Measurements from ENCODE around the gene EPYC.

DNA sequence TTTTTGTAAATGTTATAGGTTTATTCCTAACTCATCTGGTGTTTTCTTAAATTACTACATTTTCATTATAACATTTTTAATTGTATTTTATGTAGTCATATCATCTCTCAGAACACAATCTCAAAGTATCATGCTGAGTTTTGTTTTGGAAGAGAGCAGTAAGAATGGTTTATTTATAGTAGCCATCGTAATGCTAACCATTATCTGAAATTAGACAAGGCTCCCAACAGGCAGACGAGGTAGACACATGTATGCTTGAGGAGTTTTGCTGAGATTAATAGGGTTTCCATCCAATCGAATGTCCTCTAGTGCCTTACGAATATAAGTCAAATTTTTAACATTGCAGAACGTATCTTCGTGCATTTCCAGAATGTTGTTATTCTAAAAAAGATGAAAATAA lies 40.8 kb downstream of the EPYC start:
- TF ChIP-seq, protein P1, sequence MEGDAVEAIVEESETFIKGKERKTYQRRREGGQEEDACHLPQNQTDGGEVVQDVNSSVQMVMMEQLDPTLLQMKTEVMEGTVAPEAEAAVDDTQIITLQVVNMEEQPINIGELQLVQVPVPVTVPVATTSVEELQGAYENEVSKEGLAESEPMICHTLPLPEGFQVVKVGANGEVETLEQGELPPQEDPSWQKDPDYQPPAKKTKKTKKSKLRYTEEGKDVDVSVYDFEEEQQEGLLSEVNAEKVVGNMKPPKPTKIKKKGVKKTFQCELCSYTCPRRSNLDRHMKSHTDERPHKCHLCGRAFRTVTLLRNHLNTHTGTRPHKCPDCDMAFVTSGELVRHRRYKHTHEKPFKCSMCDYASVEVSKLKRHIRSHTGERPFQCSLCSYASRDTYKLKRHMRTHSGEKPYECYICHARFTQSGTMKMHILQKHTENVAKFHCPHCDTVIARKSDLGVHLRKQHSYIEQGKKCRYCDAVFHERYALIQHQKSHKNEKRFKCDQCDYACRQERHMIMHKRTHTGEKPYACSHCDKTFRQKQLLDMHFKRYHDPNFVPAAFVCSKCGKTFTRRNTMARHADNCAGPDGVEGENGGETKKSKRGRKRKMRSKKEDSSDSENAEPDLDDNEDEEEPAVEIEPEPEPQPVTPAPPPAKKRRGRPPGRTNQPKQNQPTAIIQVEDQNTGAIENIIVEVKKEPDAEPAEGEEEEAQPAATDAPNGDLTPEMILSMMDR (IDR thresholded peaks at IDR 0.05) = no peak
- no peak for TF ChIP-seq POLR2A (IDR thresholded peaks at IDR 0.05)
